KBM-7 (cell line): Measurements from ENCODE around the gene SEPTIN10.

ENCODE experiments used
- DNase-seq: peaks from one replicate; pipeline ENCODE4 v3.0.0-alpha.2; 2015
- in situ Hi-C: fragments of 300-500 bp; cut with MboI; formaldehyde crosslinking; loops from 2 replicates; pipeline ENCODE4 v1.14.3; 2020; ENCODE audit warnings: low sequenced_read_pairs, low pct_unique_long_range_greater_than_20kb, mixed read lengths

The SEPTIN10 gene

DNA sequence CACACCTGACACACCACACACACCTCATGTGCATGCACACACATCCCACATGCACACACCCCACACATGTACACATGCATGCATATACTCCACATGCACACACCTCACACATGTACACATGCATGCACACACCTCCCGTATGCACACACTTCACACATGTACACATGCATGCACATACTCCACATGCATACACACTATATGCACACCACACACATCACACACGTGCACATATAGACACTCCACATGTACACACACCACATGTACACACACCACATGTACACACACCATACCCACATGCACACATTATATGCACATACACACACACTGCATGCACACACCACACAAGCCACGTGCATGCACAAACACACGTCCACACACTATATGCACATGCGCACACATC is 100.5 kb downstream of the SEPTIN10 start:
- no peak for DNase-seq
- in situ Hi-C loops: loop anchor here (25.0 kb wide), 1 partner anchor 376 kb away; the partner anchor contains the start of gene SH3RF3

DNA sequence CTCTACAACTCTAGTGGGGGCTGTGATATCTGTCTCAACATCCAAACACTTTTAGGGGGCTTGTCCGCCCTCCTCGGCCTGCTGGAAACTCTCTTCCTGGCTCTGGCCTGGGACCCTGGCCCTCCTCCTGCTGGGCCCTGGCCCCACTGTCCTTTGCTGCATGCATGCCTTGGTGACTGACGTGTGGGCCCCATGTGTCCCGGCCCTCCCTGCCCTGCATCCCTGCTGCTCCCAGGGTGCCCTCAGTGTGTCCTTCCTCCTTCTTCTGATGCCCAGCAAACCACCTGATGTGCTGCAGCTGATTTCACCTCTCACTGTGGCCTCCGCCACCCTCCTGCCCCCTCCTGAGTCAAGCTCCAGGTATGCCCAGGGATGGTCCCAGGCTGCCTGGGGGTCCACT is 101.7 kb downstream of the SEPTIN10 start:
- in situ Hi-C loops: loop anchor here (25.0 kb wide), 1 partner anchor 375 kb away; the partner anchor contains the start of gene SH3RF3
- no peak for DNase-seq

DNA sequence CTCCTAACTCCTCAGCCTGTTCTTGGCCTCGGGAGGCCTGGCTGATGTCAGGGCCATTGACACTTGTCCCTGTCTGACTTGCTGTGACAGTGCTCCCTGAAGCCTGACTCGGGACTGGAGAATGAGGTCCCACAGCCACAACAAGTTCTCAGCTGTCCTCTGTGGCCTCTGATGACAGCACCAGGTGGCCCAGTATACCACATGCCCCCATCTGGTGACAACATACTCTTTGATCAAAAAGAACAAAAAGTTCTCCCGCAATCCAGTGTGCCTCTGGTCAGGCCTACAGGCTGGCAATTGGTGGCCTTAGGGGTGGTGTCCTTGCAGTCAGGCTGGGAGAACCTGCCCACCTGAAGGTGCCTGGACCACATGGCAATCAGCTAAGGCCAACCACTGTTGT is 102.6 kb downstream of the SEPTIN10 start:
- no peak for DNase-seq
- in situ Hi-C loops: loop anchor here (25.0 kb wide), 1 partner anchor 374 kb away; the partner anchor contains the start of gene SH3RF3

DNA sequence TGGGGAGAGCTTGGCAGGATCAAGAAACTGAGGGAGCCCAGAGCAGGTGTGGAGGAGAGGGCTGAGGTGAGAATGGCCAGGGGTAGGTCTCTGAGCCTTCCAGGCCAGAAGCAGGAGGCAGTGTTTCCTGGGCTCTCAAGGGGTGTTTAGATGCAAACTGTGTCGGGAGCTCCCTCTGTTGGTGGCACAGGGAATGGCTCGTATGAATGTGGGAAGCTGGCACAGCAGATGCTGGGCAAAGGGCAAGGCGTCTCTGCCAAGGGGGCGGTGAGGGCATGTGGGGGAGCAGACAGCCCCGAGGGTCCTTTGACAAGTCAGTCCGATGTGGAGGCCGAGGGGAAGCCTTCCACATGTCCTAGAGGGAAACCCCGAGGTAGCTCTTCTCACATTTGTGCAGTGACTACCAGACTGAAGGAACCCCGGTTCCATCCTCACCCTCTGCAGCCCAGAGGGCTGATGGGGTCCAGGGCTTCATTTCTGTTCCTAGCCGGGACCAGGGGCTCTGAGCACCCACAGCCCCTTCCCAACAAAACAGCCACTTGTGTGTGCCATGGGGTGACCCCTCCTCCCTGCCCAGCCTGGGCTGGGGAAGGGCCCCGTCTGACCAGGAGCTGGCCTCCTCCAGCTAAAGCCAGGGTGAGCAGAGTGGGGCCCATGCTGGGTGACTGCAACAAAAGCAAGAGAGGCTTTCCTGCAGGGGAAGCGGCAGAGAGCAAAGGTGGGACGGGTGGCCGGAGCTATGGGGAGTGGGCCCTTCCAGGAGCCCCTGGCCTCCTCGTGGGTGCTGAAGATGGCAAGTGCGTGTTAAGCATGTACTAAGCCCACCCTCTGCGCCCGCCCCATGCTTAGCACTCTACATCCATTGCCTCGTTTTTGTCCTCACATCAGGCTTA is 103.4 kb downstream of the SEPTIN10 start:
- DNase-seq: peak; percentile 68
- in situ Hi-C loops: loop anchor here (25.0 kb wide), 1 partner anchor 373 kb away; the partner anchor contains the start of gene SH3RF3

DNA sequence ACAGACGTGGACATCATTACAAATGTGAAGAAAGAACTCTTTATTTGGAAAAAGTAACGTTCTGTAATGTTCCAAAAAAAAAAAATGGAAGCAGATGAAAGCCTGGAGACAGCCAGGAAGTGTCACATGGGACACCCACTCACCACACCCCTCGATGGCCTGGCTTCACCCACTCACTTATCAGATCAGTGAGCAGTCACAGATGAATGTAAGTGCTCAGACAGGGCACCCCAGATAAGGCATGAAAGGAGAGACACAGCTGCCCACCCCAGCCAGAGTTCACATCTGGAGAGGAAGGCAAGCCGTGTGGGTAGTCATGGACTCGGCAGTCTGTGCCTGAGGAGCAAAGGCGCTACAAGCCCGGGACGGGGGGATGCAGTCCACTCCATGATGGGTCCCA is 105.2 kb downstream of the SEPTIN10 start:
- DNase-seq: no peak
- in situ Hi-C loops: loop anchor here (25.0 kb wide), 1 partner anchor 371 kb away; the partner anchor contains the start of gene SH3RF3

DNA sequence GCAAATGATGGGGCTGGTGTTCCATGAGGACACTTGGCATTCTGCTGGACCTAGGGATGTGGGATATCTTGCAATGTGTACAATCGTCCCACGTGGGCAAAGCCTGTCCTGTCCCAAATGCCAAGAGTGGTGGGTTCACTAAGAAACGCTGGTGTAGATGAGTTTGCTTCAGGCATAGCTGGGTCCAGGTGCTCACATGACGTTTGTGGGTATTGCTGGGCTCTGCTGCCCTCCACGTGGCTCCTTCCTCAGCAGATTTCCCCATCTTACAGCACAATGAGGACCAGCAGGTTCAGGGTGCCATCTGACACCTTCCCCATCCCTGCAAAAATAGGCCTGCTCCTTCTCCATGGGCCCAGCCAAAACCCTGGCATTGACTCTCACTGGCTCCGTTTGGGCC is 105.9 kb downstream of the SEPTIN10 start:
- in situ Hi-C loops: loop anchor here (25.0 kb wide), 1 partner anchor 371 kb away; the partner anchor contains the start of gene SH3RF3
- DNase-seq: no peak

DNA sequence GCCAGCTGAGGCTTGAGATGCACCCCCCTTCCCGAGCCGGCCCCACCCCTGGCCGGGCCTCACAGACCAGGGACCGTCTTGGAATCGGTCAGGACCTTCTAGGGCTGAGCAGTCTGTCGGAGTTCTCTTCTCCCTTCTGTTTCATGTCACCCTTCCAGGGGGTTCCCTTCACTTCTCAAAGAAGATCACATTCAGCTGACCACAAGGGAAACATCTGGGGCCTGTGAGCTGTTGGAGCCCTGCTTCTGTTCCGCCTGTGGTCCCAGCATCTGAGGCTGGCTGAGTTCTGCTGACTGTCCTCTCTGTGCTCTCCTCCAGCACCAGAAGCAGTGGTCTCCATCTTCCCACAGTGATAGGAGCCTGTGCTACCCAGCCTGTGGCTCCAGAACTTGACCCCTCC is 106.5 kb downstream of the SEPTIN10 start:
- in situ Hi-C loops: loop anchor here (25.0 kb wide), 1 partner anchor 370 kb away; the partner anchor contains the start of gene SH3RF3
- peak; percentile 43 for DNase-seq

DNA sequence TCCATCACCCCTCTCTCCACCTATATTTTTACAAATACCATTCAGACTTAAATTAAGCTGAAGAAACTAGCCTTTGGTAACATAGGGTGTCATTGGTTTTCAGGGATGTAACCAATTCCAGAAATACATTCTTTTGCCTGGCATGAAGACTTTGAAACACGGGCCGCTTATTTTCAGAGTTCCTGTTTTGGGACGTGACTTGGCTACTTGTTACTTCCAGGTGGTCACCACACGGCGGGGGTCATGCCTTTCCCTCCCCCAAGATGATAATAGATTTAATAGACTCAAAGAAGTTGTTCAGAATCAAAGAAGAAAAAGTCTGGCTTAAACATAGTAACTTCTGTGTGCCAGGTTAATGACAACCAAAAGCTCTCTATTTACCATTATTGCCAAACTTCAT is 110.6 kb downstream of the SEPTIN10 start:
- DNase-seq: no peak
- in situ Hi-C loops: loop anchor here (25.0 kb wide), 1 partner anchor 366 kb away; the partner anchor contains the start of gene SH3RF3

DNA sequence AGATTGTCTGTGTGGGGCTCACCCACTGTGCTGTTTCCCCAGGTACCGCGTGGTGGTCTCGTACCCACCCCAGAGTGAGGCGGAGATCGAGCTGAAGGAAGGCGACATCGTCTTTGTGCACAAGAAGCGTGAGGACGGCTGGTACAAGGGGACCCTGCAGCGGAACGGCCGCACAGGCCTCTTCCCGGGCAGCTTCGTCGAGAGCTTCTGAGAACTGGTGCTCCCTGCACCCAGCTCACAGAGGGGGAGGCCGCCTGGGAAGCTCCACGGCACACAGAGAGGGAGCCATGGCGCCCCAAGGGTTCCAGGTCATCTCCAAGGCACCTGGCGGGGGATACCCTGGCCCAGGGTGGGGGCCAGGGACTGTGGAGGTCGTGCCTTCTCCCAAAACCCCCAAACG is 112.3 kb downstream of the SEPTIN10 start:
- DNase-seq: no peak
- in situ Hi-C loops: loop anchor here (25.0 kb wide), 1 partner anchor 364 kb away; the partner anchor contains the start of gene SH3RF3

DNA sequence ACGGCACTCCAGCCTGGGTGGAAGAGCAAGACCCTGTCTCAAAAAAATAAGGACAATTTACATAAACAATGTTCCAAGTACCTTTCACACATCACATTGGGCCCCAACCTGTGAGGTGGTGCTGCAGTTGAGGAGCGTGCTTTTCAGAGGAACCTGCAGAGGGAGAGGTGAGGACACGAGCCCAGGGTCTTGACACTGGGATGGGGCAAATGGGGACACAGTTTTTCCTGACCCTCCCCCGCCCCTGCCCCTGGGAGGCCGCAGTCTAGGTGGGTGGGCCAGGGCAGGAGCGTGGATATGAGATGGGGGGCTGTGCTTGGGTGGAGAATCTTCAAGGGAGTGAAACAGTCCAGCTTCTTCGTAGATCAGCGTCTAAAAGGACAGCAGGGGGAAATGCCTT is 112.9 kb downstream of the SEPTIN10 start:
- DNase-seq: no peak
- in situ Hi-C loops: loop anchor here (25.0 kb wide), 1 partner anchor 364 kb away; the partner anchor contains the start of gene SH3RF3

DNA sequence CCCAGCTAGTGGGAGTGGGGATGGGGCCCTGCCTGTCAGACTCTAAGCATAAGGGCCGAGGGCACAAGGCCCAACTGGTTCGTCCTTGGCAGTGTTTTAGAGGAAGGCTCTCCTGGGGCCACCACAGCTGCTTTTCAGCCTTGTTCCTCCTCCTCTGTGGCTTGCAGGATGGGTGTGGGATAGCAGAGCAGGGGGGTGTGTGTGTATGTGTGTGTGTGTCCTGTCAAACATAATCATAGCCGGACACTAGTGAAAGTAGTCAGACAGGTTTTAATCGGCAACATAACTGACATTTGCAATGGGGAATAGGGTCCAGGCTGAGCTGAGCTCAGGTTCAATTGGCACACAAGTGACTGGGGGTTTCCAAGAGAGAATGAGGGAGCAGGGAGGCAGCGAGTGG is 114.2 kb downstream of the SEPTIN10 start:
- DNase-seq: no peak
- in situ Hi-C loops: no loop called here

DNA sequence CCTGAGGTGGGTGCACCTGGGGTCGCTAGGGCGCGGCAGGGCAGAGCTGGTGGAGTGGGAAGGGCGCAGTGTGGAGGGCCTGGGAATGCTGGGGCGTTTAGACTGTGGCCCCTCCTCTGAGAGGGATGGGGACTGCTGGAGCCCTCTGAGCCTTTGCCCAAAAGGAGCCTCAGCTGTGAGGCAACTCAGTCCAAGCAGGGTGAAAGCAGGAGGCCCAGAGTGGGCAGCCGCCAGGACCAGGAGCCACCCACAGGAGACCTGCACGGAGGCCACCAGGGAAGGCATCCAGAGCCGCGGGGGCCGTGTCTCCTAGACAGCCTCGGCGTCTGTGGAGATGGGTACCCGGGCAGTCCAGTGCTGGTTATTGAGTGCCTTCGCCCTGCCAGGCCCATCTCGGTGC is 114.9 kb downstream of the SEPTIN10 start:
- in situ Hi-C loops: no loop called here
- no peak for DNase-seq

DNA sequence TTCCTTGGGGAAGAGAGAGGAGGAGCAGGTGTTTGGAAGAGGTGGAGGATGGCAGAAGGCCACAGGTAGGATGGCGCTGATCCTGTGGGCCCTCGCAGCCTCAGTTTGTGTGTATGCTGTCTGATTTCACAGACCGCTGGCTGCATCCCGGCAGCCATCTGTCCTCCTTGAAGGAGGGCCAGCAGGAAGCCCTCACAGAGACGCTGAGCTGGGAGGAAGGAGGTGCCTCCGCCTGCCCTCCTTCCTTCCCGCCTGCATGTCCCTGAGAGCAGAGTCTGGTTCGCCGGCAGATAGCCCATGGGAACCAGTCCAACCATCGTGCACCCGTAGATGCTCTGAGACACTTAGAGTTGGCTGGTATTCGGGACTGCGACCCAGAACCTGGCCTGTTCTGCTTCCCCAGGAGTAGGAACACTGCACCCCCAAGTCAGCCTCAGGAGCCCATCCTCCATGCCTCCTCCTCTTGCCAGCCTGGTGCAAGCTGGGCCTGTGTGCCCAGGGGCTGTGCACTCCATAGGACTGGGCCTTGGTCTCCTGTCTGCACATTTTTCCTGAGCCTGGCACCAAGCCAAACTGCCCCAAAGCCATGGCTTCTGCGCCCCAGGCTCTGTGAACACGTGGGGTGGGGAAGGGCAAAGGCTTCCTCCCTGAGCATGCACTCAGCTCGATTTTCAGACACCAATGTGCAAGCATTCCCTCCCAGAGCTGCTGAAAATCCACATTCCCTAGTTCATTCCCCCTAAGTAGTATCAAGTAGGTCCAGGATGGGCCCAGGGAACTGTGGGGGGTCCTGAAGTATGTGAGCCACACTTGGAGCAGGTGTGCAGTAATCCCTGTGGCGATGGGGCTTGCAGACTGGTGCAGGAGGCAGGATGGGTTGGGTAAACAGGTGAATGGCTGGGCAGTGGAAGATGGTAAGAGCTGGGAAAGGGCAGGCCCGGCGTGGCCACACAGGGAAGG is 115.6 kb downstream of the SEPTIN10 start:
- DNase-seq: no peak
- in situ Hi-C loops: no loop called here

DNA sequence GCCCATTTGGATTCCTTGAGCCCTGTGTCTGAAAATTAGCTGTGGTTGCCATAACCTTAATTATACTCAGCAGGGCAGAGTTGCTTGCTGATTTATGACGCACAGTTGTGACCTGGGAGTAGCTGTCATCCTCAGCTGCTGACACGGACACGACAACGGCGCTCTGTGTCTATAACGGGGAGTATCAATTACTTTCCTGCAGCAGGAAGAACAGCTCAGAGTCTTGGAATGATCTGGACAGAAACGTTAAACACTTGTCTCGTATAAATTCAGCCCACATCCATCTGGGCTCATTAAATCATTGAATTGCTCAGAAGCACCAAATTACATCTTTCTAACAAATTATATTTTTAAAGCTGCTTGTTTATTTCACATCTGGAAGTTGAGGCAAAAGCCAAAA is 116.3 kb downstream of the SEPTIN10 start:
- DNase-seq: no peak
- in situ Hi-C loops: no loop called here

DNA sequence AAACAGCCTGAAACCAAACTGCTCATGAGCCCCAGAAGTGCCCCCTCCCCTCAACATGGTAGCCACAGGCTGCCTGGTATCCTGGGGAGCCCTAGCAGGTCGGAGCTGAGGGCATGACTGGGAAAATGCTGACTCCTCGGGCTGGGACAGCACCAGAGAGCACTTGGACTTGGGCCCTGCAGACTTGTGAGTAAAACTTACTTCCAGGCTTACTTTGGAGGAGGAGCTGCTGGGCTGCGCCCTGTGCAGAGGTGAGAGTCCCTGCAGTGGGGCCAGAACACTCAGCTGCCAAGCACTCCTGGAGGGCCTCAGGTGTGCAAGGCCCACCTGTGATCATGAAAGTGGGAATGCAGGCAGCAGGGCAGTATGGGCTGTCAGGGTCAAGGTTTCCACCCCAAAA is 119.4 kb downstream of the SEPTIN10 start:
- in situ Hi-C loops: no loop called here
- DNase-seq: no peak

DNA sequence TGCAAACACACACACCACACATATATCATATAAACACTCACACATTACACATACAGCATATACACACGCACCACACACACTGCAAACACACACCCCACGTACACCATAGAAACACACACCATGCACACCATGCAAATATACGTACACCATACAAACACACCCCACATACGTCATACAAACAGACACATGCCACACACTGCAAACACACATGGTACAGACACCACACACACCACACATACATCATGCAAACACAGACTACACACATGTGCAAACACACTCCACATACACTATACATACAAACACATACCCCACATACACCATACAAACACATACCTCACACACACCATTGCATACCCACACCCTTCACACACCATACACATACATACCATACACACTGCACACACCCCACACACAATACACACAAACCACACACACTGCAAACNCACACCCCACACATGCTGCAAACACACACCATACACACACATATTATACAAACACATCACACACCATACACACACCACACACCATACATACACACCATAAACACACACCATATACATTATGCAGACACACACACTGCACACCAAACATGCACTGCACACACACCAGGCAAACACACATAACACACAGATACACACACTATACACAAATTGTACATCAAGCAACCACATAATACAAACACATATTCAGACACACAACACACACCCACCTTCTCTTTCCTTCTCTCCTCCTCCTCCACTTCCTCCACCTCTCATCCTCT is 120.4 kb downstream of the SEPTIN10 start:
- DNase-seq: no peak
- in situ Hi-C loops: no loop called here
